A549 (cell line): ENCODE results near the gene MARCHF4.

Experiments used
- KDM5A ChIP-seq: fragments of 200-600 bp; sonication (generic); IDR thresholded peaks from 2 replicates; pipeline ENCODE4 v1.6.1; 2016; ENCODE audit warnings: antibody characterized with exemption, mild to moderate bottlenecking
- MAX ChIP-seq: IDR thresholded peaks from 2 replicates; pipeline ENCODE4 v1.6.1; 2012
- PHF8 ChIP-seq: fragments of 200-600 bp; sonication (generic); IDR thresholded peaks from 2 replicates; pipeline ENCODE4 v1.6.1; 2016; ENCODE audit warnings: low read depth, mild to moderate bottlenecking, antibody characterized with exemption, moderate library complexity, borderline replicate concordance

DNA sequence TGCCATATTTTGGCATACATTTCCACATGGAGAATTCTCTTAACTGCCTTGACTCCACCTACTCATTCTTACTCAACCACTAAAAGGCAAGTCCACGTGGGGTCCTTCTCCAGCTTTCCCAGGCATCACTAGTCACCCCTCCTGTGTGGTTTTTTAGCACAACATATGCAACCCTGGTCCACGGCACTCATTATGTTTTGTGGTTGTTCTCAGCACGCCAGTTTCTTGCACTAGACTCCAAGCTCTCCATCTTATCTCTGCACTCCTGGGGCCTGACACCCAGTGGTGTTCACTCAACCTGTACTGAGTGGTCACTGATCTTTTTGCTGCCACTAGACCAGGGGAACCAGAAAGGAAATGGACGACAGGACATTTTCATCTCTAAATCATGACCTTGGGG lies 18.0 kb downstream of the MARCHF4 start:
- TF ChIP-seq KDM5A = no peak
- TF ChIP-seq PHF8 = no peak
- TF ChIP-seq MAX = no peak
